DMS114 treated with DMSO at 0.1 percent for 48 hours (cell line): ENCODE results near the gene FIGNL2.
"Not testable (repeated sequence)": the region's sequence is repeated elsewhere in the genome, so short reads cannot be mapped to it uniquely, and the experiment has no call there.

Experiments used
- DNase-seq: peaks from one replicate; lab custom pipeline; 2025; ENCODE audit not compliant: unreplicated experiment; lab: John Stamatoyannopoulos, UW

FIGNL2 gene

GRCh38 chr12:51818086-51818485 lies 30.4 kb downstream of the FIGNL2 start:
- DNase-seq = no peak

- DNase-seq = no peak
Measured at GRCh38 chr12:51817027-51817953, 31.2 kb downstream of the FIGNL2 start.

DNA sequence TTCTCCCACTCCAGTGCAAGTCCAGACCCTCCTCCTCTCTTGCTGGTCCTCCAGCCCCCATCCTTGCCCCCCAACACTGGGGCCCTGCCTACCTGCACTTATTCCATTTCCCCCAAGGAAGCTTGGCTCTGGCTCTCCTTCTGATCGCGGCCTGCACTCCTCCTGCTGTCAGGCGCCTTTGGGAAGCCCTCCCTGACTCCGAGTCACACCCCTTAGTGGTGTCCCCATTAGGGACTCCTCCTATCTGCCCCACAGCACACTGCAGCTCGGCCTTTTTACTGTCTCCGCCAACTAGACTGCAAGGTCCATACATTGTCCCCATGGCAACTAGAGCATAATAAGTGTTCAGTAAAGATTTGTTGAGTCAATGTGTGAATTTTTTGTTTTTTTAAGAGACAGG lies 32.9 kb downstream of the FIGNL2 start:
- no peak for DNase-seq

DNA sequence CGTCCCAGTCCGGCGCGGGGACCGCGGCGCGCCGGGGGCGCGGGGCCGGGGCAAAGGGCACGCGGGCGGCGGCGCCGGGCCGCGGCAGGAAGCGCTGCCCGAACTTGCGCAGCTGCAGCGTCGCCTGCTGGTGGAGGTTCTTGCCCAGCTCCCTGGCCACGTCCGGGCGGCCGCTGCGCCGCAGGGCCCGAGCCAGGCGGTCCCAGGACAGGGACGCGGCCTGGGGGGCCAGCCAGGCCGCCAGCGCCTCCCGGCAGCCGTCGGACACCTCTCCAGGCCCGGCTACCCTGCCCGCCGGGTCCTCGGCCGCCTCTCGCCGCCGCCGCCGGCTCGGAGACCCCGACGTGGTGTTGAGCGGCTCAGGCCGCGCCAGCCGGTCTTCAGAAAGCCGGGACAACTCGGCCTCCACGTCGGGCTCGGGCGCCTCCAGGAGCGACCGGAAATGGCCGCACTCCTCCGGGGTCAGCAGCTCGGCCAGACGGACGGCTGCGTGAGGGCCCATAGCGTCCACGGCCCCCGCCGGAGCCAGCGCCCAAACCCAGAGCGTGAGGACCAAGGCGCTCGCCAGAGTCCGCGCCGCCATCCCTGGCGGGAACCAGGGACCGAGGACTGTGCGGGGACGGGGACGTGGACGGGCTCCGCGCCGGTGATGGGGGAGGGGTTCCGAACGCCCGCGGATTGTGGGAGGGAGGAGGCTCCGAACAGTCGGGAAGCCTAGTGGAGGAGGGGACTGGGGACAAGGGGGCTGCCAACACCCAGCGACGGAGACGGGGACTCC lies 34.0 kb downstream of the FIGNL2 start:
- peak; percentile 15 for DNase-seq

GRCh38 chr12:51813931-51814310 lies 34.6 kb downstream of the FIGNL2 start:
- DNase-seq = no peak

- DNase-seq = no peak
Measured at GRCh38 chr12:51812871-51813270, 35.6 kb downstream of the FIGNL2 start.

DNA sequence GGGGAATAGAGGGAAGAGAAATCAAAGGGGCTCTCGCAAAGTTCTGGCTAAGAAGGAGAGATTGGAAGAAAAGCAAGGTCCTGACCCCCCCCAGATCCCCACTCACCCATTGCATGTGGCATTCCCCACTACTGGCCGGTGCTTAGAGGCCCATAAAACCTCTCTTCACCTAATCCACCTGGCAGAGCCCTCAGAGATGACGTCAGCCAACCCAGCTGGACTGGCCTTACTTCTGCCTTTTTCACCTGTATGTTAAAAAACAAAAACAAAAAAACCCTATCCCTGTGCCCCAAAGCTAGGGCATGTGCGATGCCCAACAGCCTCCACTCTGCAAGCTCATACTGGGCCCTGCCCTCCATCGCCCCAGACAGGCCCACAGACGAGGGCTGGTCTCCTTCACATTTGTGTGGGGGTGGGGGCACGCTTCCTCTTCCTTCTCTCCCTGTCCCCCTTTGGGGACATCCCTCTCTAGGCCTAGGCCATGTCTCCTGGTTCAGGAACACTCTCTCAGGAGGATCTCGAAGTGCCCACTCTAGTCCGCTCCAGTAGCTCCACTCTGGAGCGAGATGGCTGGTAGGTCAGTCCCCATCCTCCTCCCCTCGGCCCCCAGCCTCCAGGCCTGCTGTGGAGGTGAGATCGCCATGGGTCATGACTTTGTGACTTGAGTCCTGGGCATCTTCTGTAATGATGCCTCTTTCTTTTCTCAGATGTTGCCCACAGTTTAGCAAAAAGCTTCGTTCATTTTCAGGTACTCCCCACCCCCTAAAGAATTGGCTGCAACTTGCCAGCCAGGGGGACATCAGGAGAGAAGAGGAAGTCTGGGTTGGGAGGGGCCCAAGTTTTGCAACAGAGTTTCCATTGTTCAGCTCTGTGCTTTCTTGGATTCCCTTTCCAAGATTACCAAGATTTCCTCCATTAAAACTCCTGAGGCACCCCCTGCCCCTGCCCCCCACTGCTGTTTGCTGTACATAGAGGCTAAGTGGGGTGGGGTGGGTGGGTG lies 37.0 kb downstream of the FIGNL2 start:
- DNase-seq = no peak

- DNase-seq = no peak
Measured at GRCh38 chr12:51809193-51809592, 39.3 kb downstream of the FIGNL2 start.

DNA sequence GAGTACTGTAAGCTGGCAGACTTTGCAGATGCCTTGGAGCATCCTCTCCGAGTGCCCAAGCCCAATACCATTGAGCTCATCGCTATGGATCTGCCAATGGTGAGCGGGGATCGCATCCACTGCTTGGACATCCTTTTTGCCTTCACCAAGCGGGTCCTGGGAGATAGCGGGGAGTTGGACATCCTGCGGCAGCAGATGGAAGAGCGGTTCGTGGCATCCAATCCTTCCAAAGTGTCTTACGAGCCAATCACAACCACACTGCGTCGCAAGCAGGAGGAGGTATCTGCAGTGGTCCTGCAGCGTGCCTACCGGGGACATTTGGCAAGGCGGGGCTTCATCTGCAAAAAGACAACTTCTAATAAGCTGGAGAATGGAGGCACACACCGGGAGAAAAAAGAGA lies 41.6 kb downstream of the FIGNL2 start:
- no peak for DNase-seq

GRCh38 chr12:51801027-51801426 lies 47.5 kb downstream of the FIGNL2 start:
- no peak for DNase-seq

- DNase-seq = no peak
Measured at GRCh38 chr12:51798501-51798900, 50.0 kb downstream of the FIGNL2 start.

GRCh38 chr12:51798051-51798450 lies 50.5 kb downstream of the FIGNL2 start:
- not testable (repeated sequence) for DNase-seq

DNA sequence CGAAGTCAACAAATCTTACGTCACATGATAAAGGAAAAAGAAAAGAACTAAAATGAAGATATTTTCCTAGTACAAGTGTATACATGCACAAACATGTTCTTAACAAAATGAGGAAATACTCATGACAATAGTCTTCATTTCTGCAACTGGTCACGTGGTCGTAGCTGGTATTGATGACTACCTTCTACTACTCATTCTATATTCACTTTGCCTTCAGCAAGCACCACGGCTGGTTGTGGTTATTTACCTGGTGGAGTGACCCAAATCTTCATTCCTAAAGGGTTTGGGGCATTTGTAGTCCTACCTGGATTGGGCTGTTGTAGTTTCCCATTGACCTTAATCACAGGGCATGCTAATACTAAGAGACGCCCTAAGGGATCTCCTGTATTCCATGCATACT lies 51.2 kb downstream of the FIGNL2 start:
- DNase-seq = no peak

- no peak for DNase-seq
Measured at GRCh38 chr12:51793201-51793600, 55.3 kb downstream of the FIGNL2 start.

- DNase-seq = no peak
Measured at GRCh38 chr12:51792417-51792816, 56.1 kb downstream of the FIGNL2 start.

DNA sequence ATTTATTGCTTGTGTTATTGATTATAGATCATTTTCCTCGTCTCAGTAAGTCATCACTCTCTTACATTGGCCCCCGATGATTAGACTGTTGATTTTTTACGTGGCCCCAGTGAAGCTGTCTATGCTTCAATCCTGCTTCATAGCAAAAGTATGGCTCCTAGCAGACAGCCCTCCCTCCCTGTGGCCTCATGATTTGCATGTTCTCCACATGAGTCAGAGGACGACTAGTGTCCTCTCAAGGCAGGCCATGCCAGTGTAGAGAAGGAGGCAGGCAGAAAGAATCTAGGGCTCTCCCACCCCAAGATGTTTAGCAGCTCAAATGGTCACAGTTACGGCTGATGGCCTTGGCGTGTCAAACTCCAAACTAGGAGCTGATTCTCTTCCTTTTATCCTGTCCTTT lies 59.6 kb downstream of the FIGNL2 start:
- no peak for DNase-seq

GRCh38 chr12:51785906-51786305 lies 62.6 kb downstream of the FIGNL2 start:
- DNase-seq = no peak

GRCh38 chr12:51784688-51785087 lies 63.8 kb downstream of the FIGNL2 start:
- no peak for DNase-seq

DNA sequence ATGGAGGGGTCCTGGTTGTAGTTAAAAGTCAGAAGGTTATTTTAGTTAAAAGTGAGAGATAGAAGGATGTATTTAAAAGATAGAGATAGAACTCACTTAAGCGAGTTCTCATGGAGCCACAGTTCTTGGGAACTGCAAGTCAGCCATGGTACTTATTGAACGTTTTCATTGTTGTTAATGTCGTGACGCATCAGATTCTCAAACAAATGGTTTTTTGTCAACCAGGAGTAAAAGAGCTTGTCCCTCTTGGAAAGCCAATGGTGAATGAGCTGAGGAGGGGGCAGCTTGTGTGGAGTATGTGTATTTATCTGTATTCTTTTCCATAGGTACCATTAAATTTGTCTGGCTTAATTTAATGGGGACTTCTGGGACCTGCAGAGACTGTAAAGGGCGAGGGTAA lies 68.6 kb downstream of the FIGNL2 start:
- no peak for DNase-seq

GRCh38 chr12:51777973-51778372 lies 70.5 kb downstream of the FIGNL2 start:
- DNase-seq = no peak

GRCh38 chr12:51777457-51777856 lies 71.1 kb downstream of the FIGNL2 start:
- no peak for DNase-seq
